GM06990 (cell line): ENCODE results near the gene ELOA.

Experiments
- DNase-seq: peaks from one replicate; pipeline ENCODE4 v3.0.0-alpha.2; 2011; ENCODE audit not compliant: insufficient read length; ENCODE audit errors: extremely low read depth
- H3K27me3 ChIP-seq: replicated peaks from 2 replicates; pipeline ENCODE4 v1.6.0; 2011; ENCODE audit warnings: low read length; ENCODE audit not compliant: control insufficient read depth, insufficient read depth
- H3K36me3 ChIP-seq: 2 replicates; pipeline ENCODE4 v1.5.1; 2011; ENCODE audit warnings: low read length; ENCODE audit not compliant: control insufficient read depth, insufficient read depth
- H3K4me3 ChIP-seq: replicated peaks from 2 replicates; pipeline ENCODE4 v1.5.1; 2011; ENCODE audit warnings: low read depth, mild to moderate bottlenecking, control low read depth, low read length
- TF ChIP-seq, protein P1 (sequence below): IDR thresholded peaks from 2 replicates; pipeline ENCODE4 v1.5.1; 2011; ENCODE audit warnings: low read length, control low read depth, mild to moderate bottlenecking, inconsistent platforms; ENCODE audit not compliant: insufficient read depth, poor library complexity, severe bottlenecking

ELOA gene

DNA sequence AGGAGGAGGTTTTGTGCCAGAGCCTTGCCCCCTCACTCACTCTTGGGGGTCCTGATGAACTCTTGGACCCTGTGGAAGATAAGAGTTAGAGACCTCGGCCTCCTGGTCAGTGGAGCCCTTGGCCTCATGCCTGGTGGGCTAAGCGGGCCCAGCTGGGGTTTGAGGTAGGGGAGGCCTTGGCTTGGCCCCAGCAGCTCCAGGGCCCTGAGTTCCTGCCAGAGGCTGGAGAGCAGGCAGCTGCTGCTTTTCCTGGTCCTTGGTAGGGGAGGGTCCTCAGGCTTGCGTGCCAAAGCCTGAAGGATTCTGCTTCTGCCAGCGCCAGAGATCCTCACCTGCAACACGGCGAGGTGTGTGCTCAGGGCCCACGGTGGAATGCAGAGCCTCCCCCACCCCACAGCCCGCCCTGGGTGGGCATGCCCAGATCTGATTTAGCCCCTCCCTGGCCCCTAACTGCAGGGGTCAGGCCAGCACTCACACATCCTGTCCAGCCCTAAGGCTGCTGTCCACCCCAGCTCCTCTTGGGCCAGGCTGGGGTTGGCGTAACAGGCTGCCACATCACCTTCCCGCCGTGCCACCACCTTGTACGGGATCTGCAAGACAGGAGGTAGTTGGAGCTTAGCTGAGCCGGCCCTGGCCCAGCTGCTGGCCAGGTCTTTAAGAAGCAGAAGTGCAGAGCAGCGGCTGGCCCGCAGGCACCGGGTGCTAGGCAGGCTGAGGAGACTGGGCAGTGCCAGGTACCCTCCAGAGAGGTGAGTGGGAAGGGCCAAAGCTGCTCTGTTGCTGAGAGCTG lies 52.6 kb downstream of the ELOA start:
- Histone ChIP-seq H3K4me3 (no peak overlapping the region), H3K27me3 (no peaks in the 10 kb centered on the region), H3K36me3 (peaks cover 23% of the 10 kb centered on the region)
- TF ChIP-seq, protein P1, sequence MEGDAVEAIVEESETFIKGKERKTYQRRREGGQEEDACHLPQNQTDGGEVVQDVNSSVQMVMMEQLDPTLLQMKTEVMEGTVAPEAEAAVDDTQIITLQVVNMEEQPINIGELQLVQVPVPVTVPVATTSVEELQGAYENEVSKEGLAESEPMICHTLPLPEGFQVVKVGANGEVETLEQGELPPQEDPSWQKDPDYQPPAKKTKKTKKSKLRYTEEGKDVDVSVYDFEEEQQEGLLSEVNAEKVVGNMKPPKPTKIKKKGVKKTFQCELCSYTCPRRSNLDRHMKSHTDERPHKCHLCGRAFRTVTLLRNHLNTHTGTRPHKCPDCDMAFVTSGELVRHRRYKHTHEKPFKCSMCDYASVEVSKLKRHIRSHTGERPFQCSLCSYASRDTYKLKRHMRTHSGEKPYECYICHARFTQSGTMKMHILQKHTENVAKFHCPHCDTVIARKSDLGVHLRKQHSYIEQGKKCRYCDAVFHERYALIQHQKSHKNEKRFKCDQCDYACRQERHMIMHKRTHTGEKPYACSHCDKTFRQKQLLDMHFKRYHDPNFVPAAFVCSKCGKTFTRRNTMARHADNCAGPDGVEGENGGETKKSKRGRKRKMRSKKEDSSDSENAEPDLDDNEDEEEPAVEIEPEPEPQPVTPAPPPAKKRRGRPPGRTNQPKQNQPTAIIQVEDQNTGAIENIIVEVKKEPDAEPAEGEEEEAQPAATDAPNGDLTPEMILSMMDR, result no peak
- no peak for DNase-seq

DNA sequence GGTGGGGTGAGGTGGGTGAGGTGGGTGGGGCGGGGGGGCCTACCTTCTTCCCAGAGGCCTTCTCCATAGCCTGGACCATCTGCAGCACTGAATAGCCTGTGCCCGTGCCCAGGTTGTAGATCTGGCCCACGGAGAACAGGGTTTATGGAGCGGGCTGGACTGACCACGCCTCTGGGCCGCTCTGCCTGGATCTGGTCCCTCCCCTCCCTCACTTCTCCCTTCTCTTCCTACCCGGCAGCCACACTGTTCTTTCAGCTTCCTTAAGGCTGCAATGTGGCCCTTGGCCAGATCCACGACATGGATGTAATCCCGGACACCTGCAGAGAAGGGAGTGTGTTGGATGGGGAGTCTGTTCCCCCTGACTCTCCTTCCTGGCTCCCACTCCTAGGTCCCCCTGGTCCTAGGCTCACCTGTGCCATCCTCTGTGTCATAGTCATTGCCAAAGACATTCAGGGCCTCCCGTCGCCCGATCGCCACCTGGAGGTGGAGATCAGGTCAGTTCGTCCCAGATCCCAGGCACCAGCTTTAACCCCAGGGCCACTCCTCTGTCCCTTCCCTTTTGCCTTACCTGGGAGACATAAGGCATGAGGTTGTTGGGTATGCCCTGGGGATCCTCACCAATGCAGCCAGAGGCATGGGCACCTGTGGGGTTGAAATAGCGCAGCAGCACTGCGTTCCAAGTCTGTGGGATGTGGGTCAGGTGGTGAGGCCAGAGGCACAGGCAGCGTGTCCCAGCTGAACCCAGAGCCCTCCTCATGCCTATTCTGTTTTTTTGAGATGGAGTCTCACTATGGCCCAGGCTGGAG lies 53.4 kb downstream of the ELOA start:
- TF ChIP-seq, protein P1, result peak; percentile 10
- Histone ChIP-seq H3K27me3 (no peaks in the 10 kb centered on the region), H3K4me3 (no peak overlapping the region), H3K36me3 (peaks cover 23% of the 10 kb centered on the region)
- DNase-seq, result no peak

DNA sequence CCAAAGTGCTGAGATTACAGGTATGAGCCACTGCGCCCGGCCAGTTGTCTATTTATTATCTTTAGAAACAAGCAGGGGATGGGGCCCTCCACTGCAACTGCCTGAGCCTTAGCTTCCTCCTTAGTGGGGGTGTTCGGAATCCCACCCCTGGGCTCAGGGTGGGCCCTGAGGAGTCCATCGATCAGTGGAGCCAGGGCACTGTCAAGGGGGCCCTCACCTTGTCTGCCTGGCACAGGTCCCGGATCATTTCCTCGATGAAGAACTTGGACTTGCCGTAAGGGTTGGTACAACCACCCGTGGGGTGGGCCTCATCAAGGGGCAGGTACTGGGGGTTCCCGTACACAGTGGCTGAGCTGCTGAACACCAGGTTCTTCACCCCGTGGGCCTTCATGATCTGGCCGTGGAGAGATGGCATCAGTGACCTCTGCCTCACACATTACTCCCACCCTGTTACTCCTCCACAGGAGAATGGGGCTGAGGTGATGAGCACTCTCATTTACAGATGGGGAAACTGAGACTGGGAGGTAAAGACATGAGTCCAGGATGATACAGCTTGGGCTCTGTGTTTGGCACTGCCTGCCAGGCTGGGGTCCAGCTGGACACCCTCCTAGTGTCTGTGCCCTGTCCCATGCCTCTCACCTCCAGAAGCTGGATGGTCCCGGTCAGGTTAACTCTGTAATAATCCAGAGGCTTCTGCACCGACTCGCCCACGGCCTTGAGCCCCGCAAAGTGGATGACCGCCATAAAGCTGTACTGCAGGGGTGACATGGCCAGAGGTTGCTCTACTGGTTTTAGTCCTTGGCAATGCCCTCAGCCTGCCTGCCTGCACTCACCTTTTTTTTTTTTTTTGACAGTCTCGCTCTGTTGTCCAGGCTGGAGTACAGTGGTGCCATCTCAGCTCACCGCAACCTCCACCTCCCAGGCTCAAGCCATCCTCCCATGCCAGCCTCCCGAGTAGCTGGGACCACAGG lies 54.5 kb downstream of the ELOA start:
- peaks cover 23% of the 10 kb centered on the region for H3K36me3 ChIP-seq
- no peaks in the 10 kb centered on the region for H3K27me3 ChIP-seq
- H3K4me3 ChIP-seq, result no peak overlapping the region
- TF ChIP-seq, protein P1, result no peak
- no peak for DNase-seq

DNA sequence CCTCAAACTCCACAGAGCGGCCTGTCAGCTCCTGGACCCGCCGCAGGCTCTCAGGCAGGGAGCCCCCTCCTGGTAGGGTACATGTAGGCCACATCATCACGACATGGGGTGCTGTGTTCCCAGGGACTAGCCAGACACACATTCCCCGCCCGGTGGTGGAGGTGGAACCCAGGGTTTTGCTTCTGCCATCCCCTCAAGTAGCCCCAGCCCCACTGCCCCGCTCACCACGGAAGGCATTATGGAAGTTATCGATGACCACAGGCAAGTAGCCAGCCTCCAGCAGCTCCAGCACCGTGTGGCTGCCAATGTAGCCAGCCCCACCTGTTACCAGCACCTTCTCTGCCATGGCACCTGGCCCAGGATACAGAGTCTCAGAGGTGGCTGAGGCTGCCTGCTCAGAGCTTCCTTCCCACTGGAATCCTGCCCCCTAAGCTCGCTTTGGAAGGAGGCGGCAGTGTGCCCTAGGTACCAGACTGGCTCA lies 55.4 kb downstream of the ELOA start:
- TF ChIP-seq, protein P1, result peak; percentile 26
- no peaks in the 10 kb centered on the region for H3K27me3 ChIP-seq
- DNase-seq, result no peak
- peaks cover 19% of the 10 kb centered on the region for H3K36me3 ChIP-seq
- H3K4me3 ChIP-seq, result no peak overlapping the region

DNA sequence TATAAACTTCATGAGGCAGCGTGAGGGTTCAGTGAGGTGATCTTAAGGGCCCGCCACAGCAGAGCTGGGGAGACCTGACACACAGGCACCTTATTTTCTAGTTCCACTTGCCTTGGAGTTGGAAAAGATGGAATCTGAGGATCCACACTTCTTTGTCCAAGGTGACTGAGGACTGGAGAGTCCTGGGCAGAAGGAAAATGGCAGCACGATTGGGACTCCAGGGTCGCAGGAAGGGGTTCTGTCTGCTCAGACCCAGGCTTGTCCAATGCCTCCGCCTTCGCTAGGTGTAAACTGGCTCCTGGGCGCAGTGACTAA lies 55.9 kb downstream of the ELOA start:
- Histone ChIP-seq H3K27me3 (no peaks in the 10 kb centered on the region), H3K36me3 (peaks cover 19% of the 10 kb centered on the region), H3K4me3 (peak overlapping the region; percentile 93)
- TF ChIP-seq, protein P1, result no peak
- no peak for DNase-seq
